ENCODE results near the gene PDE1C.

DNA sequence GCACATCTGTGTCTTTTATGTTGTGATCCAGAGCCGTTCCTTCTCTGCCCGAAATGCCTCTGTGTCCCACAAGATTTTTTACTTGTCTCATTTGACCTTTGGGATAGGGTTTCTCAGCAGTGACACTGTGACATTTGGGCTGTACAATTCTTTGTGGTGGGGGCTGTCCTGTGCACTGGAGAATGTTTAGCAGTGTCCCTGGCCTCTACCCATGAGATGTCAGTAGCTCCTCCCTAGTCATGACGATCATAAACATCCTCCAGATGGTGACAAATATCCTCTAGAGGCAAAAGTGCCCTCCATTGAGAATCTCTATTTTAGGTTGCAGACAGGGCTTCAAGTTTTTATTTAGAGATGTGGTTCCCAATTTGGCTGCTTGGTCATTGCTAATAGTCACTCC is 291.9 kb downstream of the PDE1C start:
- TF ChIP-seq, protein P1, sequence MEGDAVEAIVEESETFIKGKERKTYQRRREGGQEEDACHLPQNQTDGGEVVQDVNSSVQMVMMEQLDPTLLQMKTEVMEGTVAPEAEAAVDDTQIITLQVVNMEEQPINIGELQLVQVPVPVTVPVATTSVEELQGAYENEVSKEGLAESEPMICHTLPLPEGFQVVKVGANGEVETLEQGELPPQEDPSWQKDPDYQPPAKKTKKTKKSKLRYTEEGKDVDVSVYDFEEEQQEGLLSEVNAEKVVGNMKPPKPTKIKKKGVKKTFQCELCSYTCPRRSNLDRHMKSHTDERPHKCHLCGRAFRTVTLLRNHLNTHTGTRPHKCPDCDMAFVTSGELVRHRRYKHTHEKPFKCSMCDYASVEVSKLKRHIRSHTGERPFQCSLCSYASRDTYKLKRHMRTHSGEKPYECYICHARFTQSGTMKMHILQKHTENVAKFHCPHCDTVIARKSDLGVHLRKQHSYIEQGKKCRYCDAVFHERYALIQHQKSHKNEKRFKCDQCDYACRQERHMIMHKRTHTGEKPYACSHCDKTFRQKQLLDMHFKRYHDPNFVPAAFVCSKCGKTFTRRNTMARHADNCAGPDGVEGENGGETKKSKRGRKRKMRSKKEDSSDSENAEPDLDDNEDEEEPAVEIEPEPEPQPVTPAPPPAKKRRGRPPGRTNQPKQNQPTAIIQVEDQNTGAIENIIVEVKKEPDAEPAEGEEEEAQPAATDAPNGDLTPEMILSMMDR (conservative IDR thresholded peaks at IDR 0.05): no peak
- no peak for TF ChIP-seq ZFX (IDR thresholded peaks at IDR 0.05)
